GM04504 (cell line): Measurements from ENCODE around the gene ZNF628.
"Not testable (repeated sequence)": the region's sequence is repeated elsewhere in the genome, so short reads cannot be mapped to it uniquely, and the experiment has no call there.

ENCODE experiments used
- DNase-seq: peaks from one replicate; pipeline ENCODE4 v3.0.0-alpha.2; 2012; ENCODE audit warnings: low read depth

Gene ZNF628

DNA sequence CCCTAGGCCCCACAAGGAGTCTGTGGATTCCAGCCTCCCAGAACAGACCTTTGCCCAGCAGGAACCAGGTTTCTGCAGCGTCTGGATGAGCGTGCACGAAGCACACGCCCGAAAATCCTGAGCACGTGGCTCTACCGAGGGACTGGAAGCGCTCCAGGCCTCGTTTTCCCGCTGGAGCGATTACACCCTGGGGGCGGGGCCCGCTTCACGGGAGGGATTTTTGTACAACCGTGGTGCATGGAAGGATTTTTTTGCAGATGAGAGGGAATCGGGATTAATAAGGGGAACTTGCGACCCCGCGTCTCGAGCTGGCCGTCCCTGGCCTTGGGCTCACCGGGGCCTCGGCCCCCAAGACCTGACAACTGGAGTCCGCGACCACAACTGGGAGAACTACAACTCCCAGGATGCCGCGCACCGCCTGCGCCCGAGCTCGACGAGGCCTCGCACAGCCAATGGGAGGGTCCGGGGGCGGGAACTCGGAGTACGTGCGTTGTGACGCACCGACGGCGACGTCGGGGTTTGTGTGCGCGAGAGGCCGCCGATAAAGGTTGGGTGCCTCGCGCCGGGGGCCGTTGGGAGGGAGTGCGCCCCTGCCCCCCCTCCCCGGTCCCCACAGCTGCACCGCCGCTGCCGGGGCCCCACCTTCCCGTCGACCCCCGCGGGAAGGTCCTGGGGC, at the start of gene ZNF628:
Gene ZNF628, plus strand, starts transcription at position 518 of the 676 bp plus-strand sequence. CDS start 3,294 bp downstream, outside the sequence.
- peak; percentile 95 for DNase-seq

DNA sequence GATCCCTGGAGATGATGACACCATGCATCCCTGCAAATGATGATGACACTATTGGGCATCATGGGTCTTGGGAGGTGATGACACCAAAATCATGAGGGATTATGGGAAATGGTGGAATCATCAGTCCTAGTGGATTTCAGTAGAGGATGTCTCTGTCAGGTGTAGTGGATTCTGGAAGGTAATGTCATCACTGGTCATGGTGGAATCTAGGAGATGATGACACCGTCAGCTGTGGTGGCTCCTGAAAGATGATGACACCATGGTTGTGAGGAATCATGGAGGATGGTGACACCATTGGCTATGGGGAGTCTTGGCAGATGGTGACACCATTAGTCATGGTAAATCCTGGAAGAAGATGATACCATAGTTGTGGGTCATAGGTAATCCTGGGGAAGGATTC, 45.2 kb upstream of the ZNF628 start:
- DNase-seq, result no peak

DNA sequence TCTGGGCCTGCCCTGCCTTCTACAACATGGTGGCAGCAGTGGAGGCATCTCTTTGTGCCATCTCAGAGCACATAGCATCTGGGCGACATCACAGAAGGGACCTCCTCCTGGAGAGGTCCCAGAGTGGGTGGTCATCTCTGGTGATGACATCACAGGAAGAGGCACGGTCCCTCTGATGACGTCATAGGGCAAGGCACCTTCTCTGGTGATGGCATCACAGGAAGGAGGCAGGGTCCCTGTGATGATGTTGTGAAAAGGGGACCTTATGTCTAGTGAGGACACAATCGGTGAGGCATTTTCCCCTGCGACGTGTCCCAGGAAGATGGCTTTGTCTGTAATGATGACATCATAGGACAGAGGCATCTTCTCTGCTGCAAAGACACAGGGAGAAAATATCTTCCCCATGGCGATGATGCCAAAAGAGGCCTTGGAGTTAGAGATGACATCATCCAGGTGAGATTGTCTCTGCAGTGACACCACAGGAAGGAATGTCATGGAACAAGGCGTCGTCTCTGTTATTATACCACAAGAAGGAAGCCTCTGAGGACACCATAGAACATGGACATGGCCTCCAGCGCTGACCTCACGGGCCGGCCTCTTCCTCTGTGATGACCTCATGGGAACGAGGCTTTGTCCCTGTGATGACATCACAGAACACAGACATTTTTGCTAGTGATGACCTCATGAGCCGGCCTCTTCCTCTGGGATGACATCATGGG, 44.0 kb upstream of the ZNF628 start:
- DNase-seq, result no peak

DNA sequence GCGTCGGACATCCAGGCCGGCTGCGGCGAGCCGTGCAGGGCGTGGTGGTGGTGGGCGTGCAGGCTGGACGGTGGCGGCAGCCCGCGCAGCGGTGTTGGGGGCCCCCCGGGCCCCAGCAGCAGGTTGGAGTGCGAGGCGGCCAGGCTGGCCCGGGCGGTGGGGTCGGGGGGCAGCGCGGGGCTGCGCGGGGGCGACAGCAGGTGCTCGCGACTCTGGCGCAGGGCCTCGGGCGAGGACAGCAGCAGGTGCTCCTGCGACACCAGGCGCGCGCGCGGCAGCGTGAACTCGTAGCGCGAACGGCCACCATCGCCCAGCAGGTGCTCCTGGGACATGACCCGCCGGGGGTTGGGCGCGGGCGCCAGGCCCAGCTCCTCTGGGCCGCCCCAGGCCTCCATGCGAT, 43.1 kb upstream of the ZNF628 start:
- no peak for DNase-seq

DNA sequence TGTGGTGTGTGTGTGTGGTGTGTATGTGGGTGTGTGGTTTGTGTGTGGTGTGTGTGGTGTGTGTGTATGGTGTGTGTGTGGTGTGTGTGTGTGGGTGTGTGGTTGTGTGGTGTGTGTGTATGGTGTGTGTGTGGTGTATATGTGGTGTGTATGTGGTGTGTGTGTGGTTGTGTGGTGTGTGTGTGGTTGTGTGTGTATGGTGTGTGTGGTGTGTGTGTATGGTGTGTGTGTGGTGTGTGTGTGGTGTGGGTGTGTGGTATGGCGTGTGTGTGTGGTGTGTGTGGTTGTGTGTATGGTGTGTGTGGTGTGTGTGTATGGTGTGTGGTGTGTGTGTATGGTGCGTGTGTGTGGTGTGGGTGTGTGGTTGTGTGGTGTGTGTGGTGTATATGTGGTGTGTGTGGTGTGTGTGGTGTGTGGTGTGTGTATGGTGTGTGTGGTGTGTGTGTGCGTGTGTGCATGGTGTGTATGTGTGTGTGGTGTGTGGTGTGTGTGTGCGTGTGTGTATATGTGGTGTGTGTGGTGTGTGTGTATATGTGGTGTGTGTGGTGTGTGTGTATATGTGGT, 42.0 kb upstream of the ZNF628 start:
- no peak for DNase-seq

DNA sequence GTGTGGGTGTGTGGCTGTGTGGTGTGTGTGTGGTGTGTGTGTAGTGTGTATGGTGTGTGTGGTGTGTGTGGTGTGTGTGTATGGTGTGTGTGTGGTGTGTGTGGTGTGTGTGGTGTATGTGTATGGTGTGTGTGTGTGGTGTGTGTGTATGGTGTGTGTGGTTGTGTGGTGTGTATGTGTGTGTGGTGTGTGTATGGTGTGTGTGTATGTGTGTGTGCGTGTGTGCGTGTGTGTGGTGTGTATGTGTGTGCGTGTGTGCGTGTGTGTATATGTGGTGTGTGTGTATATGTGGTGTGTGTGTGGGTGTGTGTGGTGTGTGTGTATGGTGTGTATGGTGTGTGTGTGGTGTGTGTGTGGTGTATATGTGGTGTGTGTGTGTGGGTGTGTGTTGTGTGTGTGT, 41.4 kb upstream of the ZNF628 start:
- no peak for DNase-seq

DNA sequence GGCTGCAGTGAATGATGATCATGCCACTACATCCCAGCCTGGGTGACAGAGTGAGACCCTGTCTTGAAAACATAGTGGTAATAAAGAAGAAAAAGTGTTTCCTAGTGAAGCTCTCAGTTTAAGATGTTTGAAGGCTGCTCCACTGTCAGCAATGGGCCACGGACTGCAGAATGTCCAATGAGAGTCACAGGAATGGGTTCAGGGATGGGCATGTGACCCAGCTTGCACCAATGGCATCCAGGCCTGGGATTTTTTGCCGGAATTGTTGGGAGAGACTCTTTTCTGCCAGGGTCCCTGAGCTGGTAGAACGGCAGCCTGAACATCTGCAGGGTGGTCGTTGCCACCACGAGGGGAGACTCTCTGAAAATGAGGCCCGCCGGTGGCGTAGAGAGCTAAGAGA, 39.6 kb upstream of the ZNF628 start:
- DNase-seq, result no peak

DNA sequence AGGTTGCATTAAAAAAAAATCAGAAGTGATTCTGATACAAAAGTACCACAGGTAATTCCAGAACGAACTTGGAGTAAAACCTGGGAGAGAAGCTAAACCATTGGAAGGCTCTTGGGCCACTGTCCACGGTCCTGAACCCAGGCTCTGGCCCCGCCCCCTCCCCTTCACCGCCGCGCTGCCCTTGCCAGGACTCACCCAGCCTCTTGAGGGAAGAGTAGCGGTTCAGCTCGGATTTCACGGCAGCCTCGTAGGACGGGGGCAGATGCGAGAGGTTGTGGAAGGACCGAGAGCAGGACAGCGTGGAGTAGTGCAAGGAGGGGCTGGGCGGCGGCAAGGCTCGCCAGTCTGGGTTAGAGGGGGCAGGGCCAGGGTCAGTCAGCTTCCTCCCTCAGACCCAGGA, 39.0 kb upstream of the ZNF628 start:
- no peak for DNase-seq

DNA sequence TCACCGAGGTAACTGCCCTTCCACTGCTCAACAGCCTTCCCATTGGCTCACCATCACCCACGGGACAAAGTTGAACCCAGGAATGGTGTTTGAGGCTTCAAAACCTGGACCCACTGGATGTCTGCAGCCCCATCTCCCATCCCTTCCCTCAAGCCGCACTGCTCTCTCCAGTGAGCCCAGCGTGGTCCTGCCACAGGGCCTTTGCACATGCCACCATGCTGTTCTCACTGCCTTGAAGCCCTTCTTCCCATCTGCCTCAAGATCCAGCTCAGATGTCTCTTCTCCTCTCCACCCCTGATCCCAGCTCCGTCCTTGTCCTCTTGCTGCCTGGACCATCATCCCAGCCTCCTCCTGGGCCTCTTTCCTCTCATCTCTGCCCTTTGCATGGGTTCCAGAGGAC, 37.4 kb upstream of the ZNF628 start:
- DNase-seq, result no peak

DNA sequence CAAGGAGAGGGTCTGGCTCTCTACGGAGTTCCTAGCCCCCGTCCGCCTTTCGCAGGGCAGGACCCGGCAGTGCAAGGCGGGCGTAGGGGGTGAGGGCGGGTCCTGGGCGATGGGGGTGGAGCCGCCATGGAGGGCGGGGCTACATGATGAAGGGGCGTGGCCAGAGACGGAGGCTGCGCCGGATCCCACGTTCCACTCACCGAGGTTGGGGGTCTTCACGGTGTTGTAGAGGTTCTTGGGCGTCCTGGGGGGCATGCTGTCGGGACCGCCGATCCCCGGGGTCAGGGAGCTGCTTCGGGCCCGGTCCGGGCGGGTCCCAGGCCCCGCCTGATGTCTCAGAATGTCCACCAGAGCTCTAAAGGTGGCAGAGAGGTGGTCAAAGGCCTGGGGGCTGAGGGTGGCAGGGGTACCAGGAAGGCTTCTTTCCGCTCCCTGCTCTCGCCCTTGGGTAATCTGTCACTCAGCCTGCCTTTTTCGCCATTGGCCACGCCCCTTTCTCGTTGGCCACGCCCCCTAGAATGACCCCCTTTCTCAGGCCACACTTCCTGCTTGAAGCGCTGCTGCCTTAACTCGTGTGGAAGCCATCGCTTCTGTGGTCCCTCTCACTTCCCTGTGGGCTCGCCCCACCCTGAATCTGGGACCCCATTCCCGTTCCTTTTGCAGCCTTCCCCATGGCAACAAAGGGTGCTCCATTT, 35.9 kb upstream of the ZNF628 start:
- DNase-seq, result no peak

DNA sequence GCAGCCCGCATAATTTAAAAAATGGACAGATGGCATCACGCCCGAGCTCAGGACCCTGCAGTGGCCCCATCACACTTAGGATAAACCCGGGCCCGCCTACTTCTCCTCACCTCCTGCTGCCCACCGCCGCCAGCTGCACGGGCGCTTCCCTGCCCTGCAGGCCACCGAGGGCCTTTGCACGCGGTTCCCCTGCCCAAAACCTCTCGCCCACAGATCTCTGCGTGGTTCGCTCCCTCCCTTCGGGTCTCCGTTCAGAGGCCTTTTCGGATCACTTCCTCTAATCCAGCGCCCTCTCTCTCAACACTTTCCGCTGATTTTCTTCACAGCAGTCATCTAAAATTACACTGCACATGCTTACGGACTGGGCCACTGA, 35.1 kb upstream of the ZNF628 start:
- DNase-seq, result no peak

DNA sequence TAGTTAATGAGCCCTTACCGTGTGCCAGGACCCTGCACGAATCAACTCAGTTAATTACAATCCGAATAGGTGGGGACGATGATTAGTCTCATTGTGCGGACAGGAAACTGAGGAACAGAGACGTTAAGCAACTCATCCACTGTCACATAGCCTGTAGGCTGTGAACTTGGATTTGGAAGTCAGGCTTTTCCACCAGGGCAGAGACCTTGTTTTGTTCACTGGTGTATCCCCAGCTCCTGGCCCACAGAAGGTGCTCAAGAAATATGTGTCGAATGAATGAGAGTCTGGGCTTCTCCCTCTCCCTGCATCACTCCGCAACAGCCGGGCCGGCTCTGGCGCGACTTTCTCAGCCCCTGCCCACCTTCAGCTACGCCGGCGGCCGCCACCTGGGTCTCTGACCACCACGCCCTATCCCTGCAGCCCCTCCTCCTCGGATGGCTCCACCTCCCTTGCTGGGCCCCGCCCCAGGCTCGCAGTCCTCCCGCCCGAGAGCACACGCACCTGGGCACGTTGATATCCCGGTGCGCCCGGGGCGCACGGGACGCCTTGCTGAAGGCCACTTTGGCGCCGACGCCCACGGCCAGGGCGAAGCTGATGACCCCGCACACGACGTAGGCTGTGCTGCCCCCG, 34.6 kb upstream of the ZNF628 start:
- DNase-seq, result no peak

DNA sequence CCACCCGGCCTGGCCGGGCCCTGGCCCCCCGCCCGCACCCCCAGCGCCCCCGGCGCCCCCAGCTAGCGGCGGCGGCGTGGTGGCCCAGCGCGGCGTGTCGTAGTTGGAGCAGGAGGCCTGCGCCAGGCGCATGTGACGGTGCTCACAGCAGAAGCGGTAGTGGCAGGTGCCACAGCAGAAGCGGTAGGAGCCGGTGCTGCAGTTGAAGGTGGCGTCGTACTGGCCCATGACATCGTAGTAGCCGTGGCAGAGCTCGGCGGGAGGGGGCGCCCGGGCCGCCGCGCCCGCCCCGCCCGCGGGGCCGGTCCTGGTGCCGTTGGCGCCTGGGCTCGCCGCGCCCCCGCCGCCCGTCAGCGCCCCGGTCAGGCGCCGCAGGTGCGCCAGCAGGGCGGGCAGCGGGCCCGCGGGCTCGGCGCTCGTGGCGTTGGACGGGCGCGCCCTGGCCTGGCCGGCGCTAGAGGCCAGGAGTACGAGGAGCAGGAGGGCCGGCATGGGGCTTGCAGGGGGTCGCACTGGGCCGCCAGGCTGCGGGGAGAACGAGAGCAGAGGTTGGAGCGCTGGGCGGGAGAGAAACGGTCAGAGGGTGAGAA, 34.0 kb upstream of the ZNF628 start:
- no peak for DNase-seq

DNA sequence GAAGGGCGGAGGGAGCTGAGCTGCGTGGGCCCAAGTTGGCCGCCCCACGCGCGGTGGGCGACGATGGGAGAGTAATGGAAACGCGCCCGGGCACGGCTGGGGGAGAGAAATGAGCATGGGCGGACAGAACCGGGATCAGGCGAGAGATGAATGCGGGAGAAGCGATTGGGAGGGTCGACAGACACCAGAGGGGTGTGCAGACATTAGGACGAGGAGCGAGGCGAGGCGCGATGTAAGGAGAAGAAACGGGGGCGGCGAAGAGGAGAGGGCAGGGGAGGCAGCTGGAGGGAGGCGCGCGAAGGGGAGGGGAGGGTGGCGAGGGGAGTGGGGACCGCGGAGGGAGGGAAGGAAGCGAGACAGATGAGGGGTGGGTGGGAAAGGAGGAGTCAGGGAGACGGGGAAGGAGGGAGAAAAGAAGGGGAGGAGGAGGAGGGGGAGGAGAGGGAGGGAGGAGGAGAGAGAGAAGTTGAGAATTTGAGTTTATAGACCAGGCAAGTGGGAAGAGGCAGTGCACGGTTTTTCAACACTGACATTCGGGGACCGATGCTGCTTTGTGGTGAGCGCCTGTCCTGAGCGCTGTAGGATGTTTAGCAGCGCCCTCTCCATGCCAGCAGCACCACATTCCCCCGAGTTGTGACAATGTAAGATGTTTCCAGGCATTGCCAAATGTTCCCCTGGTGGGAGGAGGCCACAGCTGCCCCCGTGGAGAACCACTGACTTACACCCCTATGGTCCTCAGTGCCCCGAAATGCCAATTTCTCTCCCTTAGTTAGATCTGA, 33.2 kb upstream of the ZNF628 start, which contains the start of gene SHISA7:
Gene SHISA7, minus strand, starts transcription at position 256 of the 779 bp plus-strand sequence. CDS start 437 bp downstream, outside the sequence.
- no peak for DNase-seq

DNA sequence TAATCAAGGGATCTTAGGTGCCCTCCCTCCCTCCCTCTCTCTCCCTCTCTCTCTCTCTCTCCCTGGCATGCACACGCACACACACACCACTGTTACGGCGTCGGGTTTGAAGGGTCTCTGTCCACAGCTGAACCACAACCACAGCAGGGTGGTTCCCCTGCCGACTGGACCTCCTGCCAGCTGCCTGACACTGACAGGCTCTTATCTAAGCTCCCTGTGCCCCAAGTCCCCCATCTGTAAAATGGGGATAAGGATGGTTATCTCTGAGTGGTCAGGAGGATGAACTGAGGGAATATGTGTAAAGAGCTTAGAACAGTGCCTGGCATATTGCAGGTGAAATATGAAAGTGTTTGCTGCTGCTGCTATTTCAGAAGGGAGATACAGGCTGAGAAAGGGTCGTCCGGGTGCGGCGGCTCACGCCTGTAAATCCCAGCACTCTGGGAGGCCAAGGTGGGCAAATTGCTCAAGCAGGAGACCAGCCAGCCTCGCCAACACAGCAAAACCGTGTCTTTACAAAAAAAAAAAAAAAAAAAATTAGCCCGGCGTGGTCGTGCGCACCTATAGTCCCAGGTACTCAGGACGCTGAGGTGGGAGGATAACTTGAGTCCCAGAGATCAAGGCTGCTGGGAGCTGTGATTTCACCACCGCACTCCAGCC, 32.5 kb upstream of the ZNF628 start:
- DNase-seq, result no peak

DNA sequence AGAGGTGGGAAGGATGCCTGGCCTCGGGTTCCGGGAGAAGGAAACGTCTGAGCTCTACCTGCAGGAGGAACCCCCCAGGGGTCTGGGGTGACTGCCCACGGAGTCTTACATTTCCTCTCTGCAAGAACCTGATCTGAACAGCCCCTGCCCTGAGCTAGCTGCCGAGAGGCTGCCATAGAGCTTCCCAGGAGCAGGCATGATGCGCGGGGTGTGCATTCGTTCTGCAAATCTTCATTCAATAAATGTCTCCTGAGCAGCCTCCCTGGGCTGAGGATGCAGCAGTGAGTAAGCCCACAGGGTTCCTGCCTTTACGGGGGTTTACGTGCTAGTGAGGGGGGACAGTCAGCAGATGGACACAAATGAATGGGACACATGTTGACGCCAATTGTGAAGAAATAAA, 31.8 kb upstream of the ZNF628 start:
- no peak for DNase-seq

DNA sequence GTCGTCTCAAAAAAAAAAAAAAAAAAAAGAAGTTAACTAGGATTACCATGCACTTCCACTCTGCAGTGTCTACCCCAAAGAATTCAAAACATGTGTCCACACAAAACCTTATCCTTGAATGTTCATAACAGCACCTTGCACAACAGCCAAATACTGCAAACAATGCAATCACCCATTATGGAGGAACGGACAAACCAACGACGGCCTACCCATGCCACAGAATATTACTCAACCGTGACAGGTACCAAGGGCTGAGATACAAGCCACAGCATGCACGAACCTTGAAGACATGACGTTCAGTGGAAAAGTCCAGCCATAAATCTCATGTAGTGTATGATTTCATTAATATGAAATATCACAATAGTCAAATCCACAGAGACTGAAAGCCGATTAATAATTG, 30.4 kb upstream of the ZNF628 start:
- DNase-seq, result no peak

DNA sequence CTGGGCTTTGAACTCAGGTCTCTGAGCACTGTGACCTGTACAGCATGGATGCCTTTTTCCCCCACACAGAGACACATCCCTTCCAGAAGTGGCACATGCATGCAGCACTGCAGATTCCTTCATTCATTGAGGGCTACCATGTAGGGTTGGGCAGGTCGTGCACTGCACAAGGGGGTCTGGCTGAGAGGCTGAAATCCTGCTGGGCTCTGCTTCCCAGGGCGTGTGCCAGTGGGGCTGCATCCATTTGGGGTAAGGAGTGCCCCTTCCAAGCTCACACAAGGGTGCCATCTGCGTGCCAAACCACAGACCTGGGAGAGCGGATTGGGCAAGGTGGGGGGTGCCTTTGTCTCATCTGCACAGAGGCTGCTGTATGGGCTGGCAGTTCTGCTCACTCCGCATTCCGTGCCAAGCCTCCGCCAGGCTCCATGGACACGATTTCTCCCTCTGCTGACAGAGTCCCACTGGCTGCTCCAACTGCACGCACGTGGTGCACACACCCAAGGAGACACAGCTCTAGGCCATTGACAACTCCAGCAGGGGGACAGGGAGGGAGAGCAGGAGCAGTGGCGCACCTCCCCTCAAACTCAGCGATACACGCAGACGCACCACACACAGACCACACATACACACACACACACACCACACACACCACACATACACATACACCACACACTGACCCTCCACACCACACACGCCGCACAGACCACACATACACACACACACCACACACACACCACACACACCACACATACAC, 28.8 kb upstream of the ZNF628 start:
- DNase-seq, result no peak

DNA sequence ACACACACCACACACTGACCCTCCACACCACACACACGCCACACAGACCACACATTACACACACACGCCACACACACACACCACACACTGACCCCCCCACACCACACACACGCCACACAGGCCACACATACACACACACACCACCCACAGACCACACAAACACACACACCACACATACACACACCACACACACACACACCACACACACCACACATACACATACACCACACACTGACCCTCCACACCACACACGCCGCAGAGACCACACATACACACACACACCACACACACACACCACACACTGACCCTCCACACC, 28.3 kb upstream of the ZNF628 start:
- not testable (repeated sequence) for DNase-seq

DNA sequence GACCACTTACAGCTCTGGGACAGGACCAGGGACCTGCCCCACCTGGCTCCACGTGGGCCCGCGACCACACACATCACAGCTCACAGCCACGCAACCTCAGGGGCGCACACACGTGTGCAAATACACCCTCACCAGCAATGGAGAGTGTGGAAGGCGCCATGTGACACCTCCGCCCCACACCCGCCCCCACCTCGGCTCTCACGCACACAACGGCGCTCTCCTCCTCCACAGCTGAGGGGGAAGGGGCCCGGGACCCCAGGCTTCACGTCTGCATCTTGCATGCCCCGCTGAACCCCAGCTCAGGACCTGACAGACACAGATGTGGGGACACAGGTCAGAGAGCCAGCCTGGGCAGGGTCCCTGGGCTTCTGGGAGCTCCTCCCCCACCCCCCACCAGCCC, 26.9 kb upstream of the ZNF628 start:
- DNase-seq, result no peak
